ENCODE measurements around the gene INTS3.

GRCh38 chr1:153682730-153683129, 45.1 kb upstream of the INTS3 start:
- TF ChIP-seq POLR2A (IDR thresholded peaks at IDR 0.05) (no peak), EP300 (IDR thresholded peaks at IDR 0.05) (no peak), POLR2AphosphoS5 (IDR thresholded peaks at IDR 0.05) (no peak)
- TF ChIP-seq, protein P1, sequence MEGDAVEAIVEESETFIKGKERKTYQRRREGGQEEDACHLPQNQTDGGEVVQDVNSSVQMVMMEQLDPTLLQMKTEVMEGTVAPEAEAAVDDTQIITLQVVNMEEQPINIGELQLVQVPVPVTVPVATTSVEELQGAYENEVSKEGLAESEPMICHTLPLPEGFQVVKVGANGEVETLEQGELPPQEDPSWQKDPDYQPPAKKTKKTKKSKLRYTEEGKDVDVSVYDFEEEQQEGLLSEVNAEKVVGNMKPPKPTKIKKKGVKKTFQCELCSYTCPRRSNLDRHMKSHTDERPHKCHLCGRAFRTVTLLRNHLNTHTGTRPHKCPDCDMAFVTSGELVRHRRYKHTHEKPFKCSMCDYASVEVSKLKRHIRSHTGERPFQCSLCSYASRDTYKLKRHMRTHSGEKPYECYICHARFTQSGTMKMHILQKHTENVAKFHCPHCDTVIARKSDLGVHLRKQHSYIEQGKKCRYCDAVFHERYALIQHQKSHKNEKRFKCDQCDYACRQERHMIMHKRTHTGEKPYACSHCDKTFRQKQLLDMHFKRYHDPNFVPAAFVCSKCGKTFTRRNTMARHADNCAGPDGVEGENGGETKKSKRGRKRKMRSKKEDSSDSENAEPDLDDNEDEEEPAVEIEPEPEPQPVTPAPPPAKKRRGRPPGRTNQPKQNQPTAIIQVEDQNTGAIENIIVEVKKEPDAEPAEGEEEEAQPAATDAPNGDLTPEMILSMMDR (IDR thresholded peaks at IDR 0.05) = no peak

Data from suprapubic skin (tissue), 4 donors.